ENCODE data around the gene JOSD2. TPM values are rescaled to one million over a fixed set of nuclear protein-coding genes. Genes with fewer than 3 reads are reported as not detected.
A peak's percentile ranks its signal among the peaks of the same experiment; 100 is the strongest.

Gene JOSD2
- polyA plus RNA-seq, 1 experiment, result 19.6 TPM

- CTCF ChIA-PET, result interaction anchor here (0.9 to 2.3 kb wide), 5 partner anchors 13 to 104 kb away, joined by 3 to 22 read pairs (median 4); no protein-coding TSS in a partner anchor
- Histone ChIP-seq H3K27ac (ENCODE audit: low read depth, low read length) (no peak overlapping the region), H3K27me3 (ENCODE audit: control insufficient read depth, insufficient read depth, low read length) (peaks cover 11% of the 10 kb centered on the region), H3K4me3 (ENCODE audit: low read depth, low read length) (no peak overlapping the region), H3K9me3 (ENCODE audit: control insufficient read depth, insufficient read depth, low read length) (no peaks in the 10 kb centered on the region; the same call in 1 of the 2 replicates)
- peak; percentile 29 for DNase-seq (ENCODE audit: low read depth, low spot score)
- POLR2A ChIA-PET, result interaction anchor here (0.7 kb wide), 1 partner anchor 18 kb away, joined by 4 read pairs; no protein-coding TSS in a partner anchor
- peak; percentile 91 for TF ChIP-seq CTCF (IDR thresholded peaks at IDR 0.05; ENCODE audit: low read depth, low read length)
Measured at GRCh38 chr19:50461066-50461875, 49.7 kb downstream of the JOSD2 start.

- H3K4me3 ChIP-seq (ENCODE audit: low read depth, low read length), result no peak overlapping the region
- TF ChIP-seq CTCF (IDR thresholded peaks at IDR 0.05; ENCODE audit: low read depth, low read length), result no peak
- H3K9me3 ChIP-seq (ENCODE audit: control insufficient read depth, insufficient read depth, low read length), result no peaks in the 10 kb centered on the region; the same call in 1 of the 2 replicates
- no peak for DNase-seq (ENCODE audit: low read depth, low spot score)
- H3K27ac ChIP-seq (ENCODE audit: low read depth, low read length), result no peak overlapping the region
- POLR2A ChIA-PET, result no interaction called here
- peaks cover 11% of the 10 kb centered on the region for H3K27me3 ChIP-seq (ENCODE audit: control insufficient read depth, insufficient read depth, low read length)
- CTCF ChIA-PET, result interaction anchor here (0.6 to 2.3 kb wide), 6 partner anchors 14 to 1292 kb away, joined by 3 to 22 read pairs (median 4); no protein-coding TSS in a partner anchor
Measured at GRCh38 chr19:50460161-50460765, 50.7 kb downstream of the JOSD2 start.

GRCh38 chr19:50459638-50460037, 51.4 kb downstream of the JOSD2 start:
- H3K9me3 ChIP-seq (ENCODE audit: control insufficient read depth, insufficient read depth, low read length), result no peaks in the 10 kb centered on the region; the same call in 1 of the 2 replicates
- H3K27ac ChIP-seq (ENCODE audit: low read depth, low read length), result no peak overlapping the region
- TF ChIP-seq CTCF (IDR thresholded peaks at IDR 0.05; ENCODE audit: low read depth, low read length), result no peak
- peaks cover 11% of the 10 kb centered on the region for H3K27me3 ChIP-seq (ENCODE audit: control insufficient read depth, insufficient read depth, low read length)
- ChIA-PET POLR2A (no interaction called here), CTCF (interaction anchor here (1.6 to 2.3 kb wide), 2 partner anchors 15 to 102 kb away, joined by 4 to 22 read pairs; no protein-coding TSS in a partner anchor)
- no peak for DNase-seq (ENCODE audit: low read depth, low spot score)
- H3K4me3 ChIP-seq (ENCODE audit: low read depth, low read length), result no peak overlapping the region

- ChIA-PET CTCF (interaction anchor here (0.5 kb wide), 1 partner anchor 102 kb away, joined by 3 read pairs; no protein-coding TSS in a partner anchor), POLR2A (no interaction called here)
- Histone ChIP-seq H3K27me3 (ENCODE audit: control insufficient read depth, insufficient read depth, low read length) (peaks cover 11% of the 10 kb centered on the region), H3K27ac (ENCODE audit: low read depth, low read length) (no peak overlapping the region), H3K4me3 (ENCODE audit: low read depth, low read length) (no peak overlapping the region), H3K9me3 (ENCODE audit: control insufficient read depth, insufficient read depth, low read length) (no peaks in the 10 kb centered on the region; the same call in 1 of the 2 replicates)
- TF ChIP-seq CTCF (IDR thresholded peaks at IDR 0.05; ENCODE audit: low read depth, low read length), result no peak
- DNase-seq (ENCODE audit: low read depth, low spot score), result no peak
Measured at GRCh38 chr19:50459067-50459456, 51.9 kb downstream of the JOSD2 start.
